Stimulated activated CD4-positive, alpha-beta T cell treated with anti-CD3 and anti-CD28 coated beads, Interleukin-15, amount 100 ng/mL, for 48 hours (primary cell): Measurements from ENCODE around the gene FGD5.
A peak's percentile ranks its signal among the peaks of the same experiment; 100 is the strongest.

Experiments used
- DNase-seq, 2 donors: peaks; one replicate each; pipeline ENCODE4 v3.0.0-alpha.2; 2020; ENCODE audit warnings: low read depth in 2 of 2

The FGD5 gene

DNA sequence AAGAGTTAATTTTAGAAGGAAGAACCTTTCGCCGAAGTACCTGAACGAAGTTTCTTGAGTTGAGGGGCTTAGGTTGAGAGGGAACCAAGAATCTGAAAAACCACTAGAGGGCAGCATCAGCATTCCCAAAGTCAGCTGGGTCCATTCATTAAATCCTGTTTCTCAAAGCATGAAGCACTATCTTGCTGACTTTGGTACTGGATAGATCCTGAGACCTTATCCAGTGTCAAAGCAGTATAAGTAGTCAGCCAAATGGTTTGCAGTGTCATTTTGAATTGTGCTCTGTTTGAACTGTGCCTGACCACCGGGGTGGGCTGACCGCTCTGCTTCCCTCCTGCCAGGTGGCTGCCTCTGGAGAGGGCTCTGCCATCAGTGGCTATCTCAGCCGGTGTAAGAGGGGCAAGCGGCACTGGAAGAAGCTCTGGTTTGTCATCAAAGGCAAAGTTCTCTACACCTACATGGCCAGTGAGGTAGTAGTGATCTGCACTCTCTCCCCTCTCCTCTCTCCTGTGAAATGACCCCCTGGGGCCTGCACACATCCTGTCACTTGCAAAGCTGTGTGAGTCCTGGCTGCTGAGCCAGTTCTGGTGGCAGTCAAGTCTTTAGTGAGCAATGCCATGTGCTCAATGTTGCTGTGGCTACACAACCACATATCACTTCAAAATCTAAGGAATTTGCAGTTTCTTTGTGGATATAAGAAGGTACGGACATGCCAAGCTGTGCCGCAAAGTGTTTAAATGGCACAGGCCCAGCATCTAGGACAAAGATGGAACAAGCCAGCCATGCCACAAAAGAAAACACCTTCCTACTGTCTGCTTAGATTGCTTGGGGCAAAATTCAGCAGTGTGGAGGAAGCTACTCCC lies 107.2 kb downstream of the FGD5 start:
- no peak for DNase-seq

DNA sequence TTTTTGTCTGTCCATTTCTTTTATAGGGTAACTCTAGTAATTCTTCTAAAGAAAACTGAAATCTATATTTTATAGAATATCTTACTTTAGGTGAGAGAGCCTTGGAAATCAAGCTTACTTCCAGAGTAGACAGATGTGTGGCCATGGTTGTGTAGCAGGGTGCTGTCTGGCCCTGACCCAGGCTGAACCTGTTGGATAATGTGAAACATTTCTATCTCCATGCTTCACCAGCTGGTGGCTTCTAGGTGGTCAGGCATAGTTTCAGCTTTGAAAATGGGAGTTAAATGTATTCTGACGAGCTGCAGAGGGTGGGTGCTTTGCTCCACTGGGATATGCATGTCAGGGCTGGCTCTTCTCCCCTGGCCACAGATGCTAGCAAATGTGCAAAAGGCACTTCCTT lies 107.8 kb downstream of the FGD5 start:
- DNase-seq, result no peak

DNA sequence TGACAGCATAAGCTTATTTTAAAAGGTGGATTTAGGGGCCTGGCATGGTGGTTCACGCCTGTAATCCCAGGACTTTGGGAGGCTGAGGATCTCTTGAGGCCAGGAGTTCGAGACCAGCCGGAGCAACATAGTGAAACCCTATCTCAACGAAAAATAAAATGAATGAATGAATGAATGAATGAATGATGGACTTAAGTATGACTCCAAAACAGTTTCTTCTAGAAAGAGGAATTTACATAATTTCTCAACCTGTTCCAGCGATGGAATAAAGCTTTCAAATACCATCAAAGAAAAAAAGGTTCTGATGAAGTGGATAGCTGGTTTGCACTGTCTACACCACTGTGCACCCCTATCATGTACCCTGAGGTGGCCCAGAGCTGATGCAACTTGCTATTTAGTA lies 108.5 kb downstream of the FGD5 start:
- DNase-seq, result no peak

DNA sequence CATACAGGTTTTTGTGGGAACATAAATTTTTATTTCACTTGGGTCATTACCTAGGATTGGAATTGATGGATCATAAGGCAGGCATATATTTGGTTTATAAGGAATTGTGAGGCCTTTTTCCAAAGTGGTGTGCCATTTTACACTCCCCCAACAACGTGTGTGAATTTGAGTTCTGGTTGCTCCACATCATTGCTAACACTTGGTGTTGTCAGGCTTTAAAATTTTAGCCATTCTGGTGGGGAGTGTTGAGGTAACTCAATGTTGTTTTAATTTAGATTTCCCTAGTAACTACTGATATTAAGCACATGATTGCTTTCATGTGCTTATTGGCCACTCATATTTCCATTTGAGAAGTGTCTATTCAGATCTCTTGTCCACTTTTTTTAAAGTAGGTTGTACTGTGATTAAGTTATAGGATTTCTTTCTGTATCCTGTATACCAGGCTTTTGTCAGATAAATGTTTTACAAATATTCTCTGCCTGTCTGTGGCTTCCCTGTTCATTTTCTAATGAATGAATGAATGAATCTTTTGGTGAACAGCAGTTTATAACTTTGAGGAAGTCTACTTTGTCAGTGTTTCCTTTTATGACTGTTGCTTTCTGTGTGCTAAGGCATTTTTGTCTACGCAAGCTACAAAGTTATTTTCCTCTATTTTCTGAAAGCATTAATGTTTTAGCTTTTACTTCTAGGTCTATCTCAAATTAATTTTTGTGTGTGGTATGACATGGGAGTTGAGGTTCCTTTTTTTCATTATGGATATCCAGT lies 110.7 kb downstream of the FGD5 start:
- no peak for DNase-seq

DNA sequence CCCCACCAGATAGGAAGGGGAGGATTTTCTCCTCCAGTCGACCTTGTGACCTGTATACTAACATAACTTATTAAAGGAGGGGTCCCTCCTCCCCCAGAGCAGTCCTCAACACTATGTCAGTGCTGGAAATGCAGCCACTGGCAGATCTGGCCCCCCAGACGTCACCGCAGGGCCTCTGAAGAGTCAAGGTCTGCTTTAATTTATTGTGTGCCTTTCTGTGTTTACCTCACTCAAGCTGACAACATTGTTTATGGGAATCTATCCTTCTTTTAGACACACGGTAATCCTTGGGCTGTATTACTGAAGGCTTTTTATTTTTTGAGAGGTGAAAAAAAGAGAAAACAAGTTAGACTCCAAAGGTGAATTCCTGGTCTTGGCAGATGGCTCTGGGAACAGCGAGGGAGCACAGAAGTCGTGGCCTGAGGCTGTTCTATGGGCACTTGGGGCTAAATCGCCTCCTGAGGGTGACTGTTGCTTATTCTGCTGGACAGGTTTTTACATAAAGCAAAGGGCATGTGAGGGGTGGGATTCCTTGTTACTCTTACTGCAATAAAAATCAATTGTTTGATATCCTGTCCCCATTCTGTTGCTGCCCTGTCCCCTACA lies 115.2 kb downstream of the FGD5 start:
- no peak for DNase-seq

DNA sequence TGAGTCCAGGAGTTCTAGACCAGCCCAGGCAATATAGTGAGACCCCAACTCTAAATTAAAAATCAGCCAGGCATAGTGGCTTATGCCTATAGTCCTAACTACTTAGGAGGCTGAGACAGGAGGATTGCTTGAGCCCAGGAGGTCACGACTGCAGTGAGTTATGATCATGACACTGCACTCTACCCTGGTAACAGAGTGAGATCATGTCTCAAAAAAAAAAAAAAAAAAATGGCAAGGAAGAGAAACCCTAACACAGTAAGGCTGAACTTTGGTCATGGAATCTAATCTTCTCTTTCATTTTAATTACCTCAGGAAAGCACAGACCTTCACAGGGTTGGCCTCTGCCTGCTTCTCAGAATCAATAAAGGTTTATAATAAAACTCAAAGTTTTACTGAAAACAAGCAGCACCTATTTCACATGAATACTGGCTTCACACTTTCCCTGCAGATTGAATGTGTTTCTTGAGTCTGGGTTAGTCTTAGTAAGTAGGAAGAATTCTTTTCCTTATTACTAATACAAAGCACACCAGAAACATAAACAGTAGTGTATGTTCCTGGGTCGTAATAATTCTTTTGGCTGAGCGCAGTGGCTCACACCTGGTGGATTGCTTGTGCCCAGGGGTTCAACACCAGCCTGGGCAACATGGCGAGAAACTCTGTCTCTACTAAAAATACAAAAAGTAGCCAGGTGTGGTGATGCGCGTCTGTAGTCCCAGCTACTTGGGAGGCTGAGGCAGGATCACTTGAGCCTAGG lies 117.0 kb downstream of the FGD5 start:
- no peak for DNase-seq

DNA sequence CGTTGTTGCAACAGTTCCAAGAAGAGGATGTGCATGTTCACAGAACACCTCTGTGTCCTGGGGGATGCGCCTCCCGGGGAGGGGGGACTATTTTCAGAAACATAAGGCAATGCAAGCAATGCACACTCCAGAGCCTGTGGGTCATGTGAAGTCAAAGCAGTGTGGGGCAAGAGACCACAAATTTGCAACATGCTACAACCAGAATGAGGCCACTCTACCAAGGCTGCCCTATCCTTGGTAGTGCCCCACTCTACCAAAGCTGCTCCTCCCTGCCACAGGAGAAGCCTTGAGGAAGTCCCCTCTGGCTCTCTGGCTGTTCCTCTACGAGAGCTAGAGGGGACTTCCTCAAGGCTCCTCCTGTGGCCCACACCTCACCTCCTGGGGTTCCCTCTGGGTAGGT lies 120.2 kb downstream of the FGD5 start:
- DNase-seq, result no peak

DNA sequence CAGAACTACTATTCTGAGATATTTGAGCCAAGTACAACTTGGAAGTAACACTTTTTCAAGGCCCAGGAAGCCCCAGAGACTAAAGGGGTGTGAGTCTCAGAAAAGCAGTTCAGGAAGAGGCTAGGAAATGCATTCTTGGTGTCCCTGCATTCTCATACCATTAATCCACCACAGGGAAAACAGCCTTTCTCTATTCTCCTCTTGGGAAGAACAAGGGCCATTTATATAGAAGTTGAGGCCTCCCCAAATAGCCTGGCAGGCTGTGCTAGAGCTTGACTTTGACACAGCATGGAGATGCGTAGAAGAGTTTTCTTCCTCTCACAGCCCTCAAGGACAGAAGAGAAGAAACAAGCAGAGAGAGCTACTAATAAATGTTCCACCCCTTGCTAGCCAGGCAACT lies 123.1 kb downstream of the FGD5 start:
- no peak for DNase-seq

DNA sequence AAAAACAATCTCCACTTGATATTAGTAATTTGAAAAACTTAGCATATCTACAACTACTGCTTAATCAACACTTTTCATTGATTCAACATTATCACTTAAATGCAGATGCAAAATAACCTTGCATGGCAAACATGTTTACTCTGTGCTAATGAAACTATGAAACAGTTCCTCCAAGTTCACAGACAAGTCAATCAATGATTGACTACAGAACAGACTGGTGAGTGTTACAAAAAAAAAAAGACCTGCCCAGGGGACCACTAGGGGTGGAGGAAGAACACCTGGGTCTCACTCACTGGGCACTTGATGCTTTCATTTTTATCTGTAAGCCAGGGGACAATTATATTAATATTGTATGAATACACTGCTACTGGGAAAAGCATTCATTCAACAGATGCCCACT lies 124.3 kb downstream of the FGD5 start:
- DNase-seq, result no peak

DNA sequence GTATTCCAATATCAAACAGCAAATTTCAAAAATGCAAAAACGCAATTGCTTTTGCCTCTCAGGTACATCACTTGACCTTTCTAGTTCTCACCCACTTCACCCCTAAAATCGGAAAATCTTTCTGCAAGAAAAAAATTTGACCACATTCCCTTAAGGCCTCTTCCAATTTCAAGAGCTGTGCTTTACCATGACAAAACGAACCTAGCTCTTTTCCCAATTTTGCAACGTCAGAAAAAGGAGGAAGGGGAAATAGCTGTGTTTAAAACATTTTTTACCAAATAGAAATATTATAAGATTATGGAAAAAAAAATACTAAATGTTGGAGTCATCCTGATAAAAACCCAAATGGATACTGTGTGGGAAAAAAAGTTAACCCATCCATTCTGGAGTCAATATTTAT lies 127.5 kb downstream of the FGD5 start:
- DNase-seq, result no peak

DNA sequence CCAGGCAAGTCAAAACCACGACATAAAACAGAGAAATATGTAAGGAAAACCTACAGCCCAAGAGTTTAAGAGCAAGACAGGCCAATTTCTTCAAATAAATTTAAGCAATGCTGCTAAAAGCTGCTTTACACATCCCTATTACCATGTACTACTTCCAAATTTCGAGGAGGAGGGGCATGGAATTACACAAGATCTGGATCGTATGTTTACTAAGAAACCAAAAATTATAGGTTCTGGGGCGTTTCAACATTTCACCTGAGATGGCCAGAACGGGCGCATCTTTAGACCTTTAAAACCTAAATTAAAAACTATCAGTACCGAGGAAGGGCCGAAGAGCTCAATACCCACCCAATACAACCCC lies 128.0 kb downstream of the FGD5 start:
- DNase-seq, result no peak

DNA sequence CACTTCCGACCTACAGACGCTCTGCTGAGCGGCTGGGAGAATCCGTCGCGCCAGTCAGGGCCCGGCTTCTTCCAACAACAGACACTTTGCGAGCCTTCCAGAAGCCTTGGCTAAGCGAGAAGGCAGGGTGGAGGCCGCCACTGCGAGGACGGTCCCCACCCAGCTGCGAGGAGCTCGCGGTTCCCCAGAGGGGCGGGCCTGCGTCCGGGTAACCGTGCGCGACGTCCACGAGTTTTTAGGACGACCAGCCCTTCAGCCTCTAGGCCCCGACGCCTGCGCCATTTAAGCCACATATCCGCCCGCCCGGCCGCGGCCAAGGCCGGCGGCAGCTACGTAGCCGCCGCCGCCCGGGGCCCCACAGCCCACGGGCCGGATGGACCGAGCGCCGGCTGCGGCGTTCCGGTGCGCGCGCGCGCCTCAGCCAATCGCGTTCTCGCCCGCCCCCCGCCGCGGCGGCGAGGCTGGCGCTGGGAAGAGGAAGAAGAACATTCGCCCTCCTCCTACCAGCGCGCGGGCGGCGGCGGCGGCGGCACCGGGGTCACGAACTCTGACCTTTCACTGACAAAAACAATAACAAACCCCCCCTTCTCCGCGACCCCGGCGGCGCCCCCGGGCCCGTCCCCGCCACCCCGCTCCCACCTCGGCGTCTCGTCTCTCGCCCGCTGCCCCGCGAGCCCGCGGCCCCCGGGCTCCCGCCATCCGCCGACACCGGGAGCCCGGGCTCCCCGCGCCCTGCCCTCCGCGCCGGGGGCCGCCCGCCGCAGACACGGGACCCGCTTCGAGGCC lies 128.5 kb downstream of the FGD5 start, which contains the start of gene NR2C2:
TSS of gene NR2C2 (plus strand) at position 484 of the 786 bp plus-strand sequence. CDS start 56,332 bp downstream, outside the sequence.
- DNase-seq, result peak; percentile 72 to 83

DNA sequence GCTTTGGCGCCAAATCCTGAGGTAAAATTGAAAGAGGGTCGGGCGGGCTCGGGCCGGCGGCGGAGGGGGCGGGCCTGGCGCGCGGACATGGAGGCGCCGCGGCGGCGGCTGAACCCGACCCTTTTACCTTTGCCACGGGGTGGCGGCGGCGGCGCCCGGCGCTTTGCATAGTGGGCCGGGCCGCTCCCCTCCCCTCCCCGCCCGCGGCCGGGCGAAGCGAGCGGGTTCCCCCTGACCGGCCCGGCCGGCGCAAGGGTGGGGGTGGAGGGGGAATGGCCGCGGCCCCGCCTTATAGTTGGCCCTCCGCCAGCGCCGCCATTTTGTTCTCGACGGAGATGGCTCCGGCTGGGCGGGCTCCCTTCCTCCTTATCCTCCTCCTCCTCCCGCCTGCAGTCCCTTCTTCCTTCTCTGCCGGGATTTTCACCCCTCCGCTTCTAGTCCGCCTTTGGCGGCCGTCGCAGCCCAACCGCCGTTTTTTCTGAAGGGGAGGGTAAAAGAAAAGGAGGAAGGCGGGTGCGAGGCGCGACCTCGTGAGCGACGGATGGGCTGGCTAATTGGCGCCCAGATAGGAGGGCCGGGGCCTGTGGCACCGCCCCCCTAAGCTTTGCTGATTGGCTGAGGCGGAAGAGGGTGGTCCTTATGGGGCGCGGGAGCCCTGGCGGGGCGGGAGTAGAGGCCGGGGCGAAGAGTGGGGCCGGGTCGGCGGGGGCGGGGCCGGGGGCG lies 129.3 kb downstream of the FGD5 start:
- DNase-seq, result peak; percentile 90 to 94

DNA sequence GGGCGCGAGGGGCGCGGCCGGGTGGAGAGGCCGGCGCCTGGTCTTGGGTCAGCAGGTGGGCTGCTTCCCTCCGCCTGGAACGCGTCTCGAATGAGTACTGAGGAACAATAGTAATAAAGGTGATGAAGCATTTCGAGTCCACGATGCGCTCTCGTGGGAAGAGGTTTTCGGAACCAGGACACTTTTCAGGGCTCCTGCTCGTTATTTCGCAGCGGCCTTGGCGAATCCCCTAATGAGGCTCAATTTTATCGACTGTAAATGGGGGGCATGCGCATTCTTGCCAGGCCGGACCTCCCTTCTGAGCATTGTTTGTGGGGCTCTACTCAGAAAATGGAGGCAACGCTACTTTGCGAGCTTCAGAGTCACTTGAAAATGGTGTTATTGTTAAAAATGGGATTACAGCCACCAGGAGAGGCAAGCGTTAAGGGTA lies 129.9 kb downstream of the FGD5 start:
- DNase-seq, result no peak

DNA sequence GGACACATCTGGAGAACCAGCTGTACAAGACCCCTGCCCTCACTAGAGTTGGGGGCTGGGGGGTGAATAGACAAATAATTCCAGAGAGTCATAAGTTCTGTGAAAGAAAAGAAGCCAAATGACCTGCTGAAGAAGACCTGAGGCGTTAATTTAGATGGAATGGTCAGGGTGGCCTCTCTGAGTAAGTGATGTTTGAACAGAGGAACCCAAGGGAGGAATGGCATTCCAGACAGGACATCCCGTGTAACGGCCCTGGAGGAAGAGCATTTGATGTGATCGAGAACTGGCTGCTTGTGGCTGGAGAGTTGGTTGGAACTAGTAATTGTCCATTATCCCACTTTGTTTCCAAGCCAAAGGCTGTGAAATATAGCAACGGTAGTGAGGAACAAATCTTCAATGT lies 130.4 kb downstream of the FGD5 start:
- DNase-seq, result no peak

DNA sequence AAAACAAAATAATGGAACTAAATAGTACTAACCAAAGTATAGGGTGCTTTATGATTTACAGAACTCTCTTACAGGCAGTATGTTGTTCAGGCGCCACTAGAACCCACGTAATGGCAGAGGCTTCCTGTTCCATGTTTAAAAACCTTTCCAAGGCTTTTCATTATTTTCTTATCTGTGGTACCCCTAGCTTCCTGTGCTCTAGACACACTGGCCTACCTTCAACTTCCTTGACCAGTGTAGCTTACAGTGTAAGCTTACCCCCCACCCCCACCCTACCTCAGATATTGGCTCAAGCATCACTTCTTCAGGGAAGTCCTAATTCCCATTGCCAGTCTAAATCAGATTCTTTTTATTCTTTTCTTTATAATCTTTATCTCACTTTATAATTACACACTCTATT lies 131.5 kb downstream of the FGD5 start:
- no peak for DNase-seq

DNA sequence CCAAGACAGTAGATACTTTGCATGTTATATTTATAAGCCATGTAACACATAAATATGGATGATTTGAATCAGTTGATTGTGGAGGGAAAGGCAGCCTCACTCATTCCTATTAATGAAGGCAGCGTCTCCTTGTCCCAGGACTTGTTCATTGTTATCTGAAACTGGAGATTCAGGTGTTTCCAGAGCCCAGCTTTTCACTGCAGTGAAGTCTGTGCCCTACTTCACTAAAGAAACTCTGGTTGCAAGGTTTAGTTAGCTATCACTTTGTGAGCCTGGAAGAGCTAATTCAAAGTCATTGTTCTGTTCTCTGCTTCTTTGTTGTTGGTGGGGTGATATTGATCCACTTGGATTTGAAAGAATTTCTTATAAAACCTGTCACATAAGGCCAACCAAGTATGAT lies 138.4 kb downstream of the FGD5 start:
- no peak for DNase-seq

DNA sequence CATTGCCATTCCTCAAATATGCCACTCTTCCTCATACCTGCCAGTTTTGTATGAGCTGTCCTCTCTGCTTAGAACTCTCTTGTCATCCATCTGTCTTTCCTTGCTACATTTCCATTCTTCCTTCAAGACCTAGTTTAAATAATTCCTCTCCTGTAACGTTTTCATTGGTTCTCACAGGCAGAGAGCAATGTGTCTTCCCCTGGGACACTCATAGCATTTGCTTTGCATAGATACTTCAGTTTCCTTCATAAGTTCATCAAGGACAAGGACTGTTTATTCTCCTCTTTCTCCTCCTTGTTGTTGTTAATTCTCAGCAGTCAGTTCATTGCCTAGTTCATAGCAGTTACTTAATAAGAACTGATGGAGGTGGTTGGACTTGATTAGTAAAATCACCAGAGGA lies 139.2 kb downstream of the FGD5 start:
- DNase-seq, result no peak

DNA sequence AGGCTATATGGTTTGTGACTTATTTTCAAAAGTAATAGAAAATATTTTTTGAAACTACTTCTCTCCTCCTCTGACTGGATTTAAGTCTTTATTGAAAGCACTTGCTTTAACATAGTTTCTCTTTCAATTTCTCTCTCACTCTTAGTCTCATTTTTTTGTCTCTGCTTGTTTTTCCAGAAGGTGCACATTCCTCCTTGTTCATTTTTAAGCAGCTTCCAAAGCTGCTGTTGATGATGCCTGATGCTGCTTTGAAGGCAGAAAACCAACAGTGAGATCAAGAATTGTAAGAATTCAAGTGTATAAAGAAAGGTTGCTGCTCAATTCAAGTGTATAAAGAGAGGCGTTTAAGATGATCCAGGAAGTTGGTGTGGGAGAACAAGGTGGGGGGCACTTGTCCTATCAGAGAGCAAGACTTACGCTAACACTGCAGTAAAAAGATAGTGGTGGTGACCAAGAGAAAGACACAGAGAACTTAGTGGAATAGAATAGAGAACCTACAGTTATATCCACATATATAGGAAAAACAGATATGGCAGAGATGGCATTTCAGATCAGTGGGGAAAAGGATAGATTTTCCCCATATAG lies 140.7 kb downstream of the FGD5 start:
- no peak for DNase-seq

DNA sequence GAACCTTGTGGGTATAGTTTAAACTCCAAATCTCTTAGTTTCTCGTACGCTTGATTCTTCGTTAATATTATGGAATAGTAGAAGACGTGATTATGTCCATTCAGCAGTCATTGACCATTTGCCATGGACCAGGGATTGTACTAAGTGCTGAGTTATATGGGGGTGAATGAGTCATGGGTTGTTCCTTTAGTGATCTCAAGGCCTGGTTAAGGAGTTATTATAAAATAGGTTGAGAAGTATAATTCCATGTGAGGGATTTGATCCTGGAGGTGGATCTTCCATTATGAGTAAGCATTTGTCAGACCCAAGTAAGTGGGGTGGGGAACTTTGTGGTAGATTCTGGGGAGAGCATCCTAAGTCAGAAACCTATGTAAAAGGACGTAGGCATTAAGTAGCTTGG lies 144.0 kb downstream of the FGD5 start:
- no peak for DNase-seq
